ENCODE data around the gene IL1RL2.

- TF ChIP-seq, protein P1, sequence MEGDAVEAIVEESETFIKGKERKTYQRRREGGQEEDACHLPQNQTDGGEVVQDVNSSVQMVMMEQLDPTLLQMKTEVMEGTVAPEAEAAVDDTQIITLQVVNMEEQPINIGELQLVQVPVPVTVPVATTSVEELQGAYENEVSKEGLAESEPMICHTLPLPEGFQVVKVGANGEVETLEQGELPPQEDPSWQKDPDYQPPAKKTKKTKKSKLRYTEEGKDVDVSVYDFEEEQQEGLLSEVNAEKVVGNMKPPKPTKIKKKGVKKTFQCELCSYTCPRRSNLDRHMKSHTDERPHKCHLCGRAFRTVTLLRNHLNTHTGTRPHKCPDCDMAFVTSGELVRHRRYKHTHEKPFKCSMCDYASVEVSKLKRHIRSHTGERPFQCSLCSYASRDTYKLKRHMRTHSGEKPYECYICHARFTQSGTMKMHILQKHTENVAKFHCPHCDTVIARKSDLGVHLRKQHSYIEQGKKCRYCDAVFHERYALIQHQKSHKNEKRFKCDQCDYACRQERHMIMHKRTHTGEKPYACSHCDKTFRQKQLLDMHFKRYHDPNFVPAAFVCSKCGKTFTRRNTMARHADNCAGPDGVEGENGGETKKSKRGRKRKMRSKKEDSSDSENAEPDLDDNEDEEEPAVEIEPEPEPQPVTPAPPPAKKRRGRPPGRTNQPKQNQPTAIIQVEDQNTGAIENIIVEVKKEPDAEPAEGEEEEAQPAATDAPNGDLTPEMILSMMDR (IDR thresholded peaks at IDR 0.05; ENCODE audit: low read length), result no peak
- TF ChIP-seq EZH2 (optimal IDR thresholded peaks at IDR 0.05; ENCODE audit: low read depth, low read length), result no peak
- no peak for TF ChIP-seq EZH2phosphoT487 (IDR thresholded peaks at IDR 0.05; ENCODE audit: low read length)
Observed at GRCh38 chr2:102279391-102279735, 92.5 kb downstream of the IL1RL2 start.
